Tibial artery (tissue), 4 donors: Measurements from ENCODE around the gene PCDH9.

Experiments used
- DNase-seq, 2 donors: peaks; one replicate each; pipeline ENCODE4 v3.0.0-alpha.2; 2019
- H3K27ac ChIP-seq, 2 donors: fragments of 200-600 bp; sonication (generic) in 1 of 2; 1 replicate in 1 of 2; 2 replicates in 1 of 2; pipeline ENCODE4 v1.5.1; 2018 to 2019; ENCODE audit warnings: mild to moderate bottlenecking in 1 of 2
- H3K27me3 ChIP-seq, 2 donors: fragments of 200-600 bp; sonication (generic) in 1 of 2; one replicate each; pipeline versions ENCODE4 v1.5.1 to v1.6.0; 2016 to 2019
- H3K36me3 ChIP-seq, 3 donors: fragments of 200-600 bp; sonication (generic) in 2 of 3; one replicate each; pipeline ENCODE4 v1.5.1; 2016 to 2019; ENCODE audit warnings: mild to moderate bottlenecking in 2 of 3
- H3K4me1 ChIP-seq, 4 donors: fragments of 200-600 bp; sonication (generic) in 2 of 4; 1 replicate in 3 of 4; 2 replicates in 1 of 4; pipeline ENCODE4 v1.5.1; 2016 to 2019
- H3K4me3 ChIP-seq, 2 donors: fragments of 200-600 bp; sonication (generic) in 1 of 2; 1 replicate in 1 of 2; 2 replicates in 1 of 2; pipeline ENCODE4 v1.5.1; 2018 to 2019; ENCODE audit warnings: mild to moderate bottlenecking in 2 of 2
- H3K9me3 ChIP-seq, 3 donors: fragments of 200-600 bp; sonication (generic) in 1 of 3; one replicate each; pipeline ENCODE4 v1.5.1; 2016 to 2019
- intact Hi-C: fragments of 100-400 bp; cut with DNase I; formaldehyde crosslinking; loops from one replicate; pipeline ENCODE4 v1.15.0; 2023; ENCODE audit warnings: low total_unique reads
- TF ChIP-seq, protein P1 (sequence below), 2 experiments: fragments of 200-600 bp in 1 of 2; fragments of 450-650 bp in 1 of 2; IDR thresholded peaks; one replicate each; pipeline ENCODE4 v1.5.1; 2017 to 2019; ENCODE audit warnings: antibody characterized with exemption in 2 of 2, mild to moderate bottlenecking in 1 of 2, moderate library complexity in 1 of 2

Gene PCDH9

DNA sequence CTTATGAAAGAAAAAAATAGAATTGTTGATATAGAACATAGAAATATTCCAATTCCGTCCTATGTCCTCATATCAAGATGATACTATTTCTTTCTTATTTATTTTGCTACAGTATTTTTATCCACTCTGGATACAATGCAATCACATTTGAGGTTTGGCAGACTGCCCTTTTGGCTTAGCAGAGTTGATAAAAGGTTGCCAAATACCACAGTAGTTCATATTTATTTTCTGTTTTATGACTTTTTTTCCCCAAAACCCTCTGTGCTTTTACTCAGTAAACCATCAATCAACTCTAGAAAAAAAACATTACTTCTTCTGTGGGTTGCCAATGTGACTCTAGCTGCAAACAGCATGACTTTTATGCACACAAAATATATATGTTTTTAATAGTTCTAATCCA, 424.5 kb downstream of the PCDH9 start:
- H3K4me1 ChIP-seq: peaks cover 0 to 4% (median 0%) of the 10 kb centered on the region in 4 donors
- intact Hi-C loops: no loop called here
- H3K27me3 ChIP-seq: no peaks in the 10 kb centered on the region
- DNase-seq: peak in 1 of 2 donors; percentile 19
- TF ChIP-seq, protein P1, sequence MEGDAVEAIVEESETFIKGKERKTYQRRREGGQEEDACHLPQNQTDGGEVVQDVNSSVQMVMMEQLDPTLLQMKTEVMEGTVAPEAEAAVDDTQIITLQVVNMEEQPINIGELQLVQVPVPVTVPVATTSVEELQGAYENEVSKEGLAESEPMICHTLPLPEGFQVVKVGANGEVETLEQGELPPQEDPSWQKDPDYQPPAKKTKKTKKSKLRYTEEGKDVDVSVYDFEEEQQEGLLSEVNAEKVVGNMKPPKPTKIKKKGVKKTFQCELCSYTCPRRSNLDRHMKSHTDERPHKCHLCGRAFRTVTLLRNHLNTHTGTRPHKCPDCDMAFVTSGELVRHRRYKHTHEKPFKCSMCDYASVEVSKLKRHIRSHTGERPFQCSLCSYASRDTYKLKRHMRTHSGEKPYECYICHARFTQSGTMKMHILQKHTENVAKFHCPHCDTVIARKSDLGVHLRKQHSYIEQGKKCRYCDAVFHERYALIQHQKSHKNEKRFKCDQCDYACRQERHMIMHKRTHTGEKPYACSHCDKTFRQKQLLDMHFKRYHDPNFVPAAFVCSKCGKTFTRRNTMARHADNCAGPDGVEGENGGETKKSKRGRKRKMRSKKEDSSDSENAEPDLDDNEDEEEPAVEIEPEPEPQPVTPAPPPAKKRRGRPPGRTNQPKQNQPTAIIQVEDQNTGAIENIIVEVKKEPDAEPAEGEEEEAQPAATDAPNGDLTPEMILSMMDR (IDR thresholded peaks at IDR 0.05): no peak
- H3K36me3 ChIP-seq: no peaks in the 10 kb centered on the region
- no peaks in the 10 kb centered on the region for H3K9me3 ChIP-seq
- no peak overlapping the region for H3K4me3 ChIP-seq
- no peak overlapping the region for H3K27ac ChIP-seq

DNA sequence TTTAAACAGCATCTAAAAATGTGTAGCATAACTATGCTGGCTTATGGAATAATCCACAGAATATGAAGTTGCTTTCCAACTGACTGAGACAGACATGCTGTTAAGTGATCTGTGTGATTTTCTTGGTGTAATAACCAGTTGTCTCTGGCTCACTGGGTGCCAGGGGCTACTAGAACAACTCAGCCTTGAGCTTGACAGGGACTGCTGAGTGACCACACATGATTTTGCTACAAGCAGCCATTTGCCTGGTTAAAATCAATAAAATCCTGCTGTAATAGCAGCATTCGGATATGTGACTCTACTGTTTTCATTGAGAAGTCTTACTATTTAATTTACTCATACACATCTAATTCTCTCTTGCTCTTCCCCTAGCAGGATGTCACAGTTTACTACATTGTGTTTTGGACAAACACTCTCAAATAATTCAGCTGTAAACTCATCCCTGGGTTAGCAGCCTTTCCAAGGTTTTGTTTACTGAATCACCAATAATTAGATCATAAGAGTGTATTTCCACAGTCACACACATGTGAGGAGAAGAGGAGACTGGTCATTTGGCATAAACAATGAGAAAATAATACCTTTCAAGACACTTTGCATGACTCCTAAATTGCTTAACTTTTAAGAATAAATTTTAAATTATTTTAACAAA, 426.2 kb downstream of the PCDH9 start:
- Histone ChIP-seq H3K4me3 (no peak overlapping the region), H3K36me3 (no peaks in the 10 kb centered on the region), H3K27ac (no peak overlapping the region), H3K4me1 (peaks cover 0 to 4% (median 0%) of the 10 kb centered on the region in 4 donors), H3K27me3 (no peaks in the 10 kb centered on the region), H3K9me3 (no peaks in the 10 kb centered on the region)
- TF ChIP-seq, protein P1 (IDR thresholded peaks at IDR 0.05): no peak
- no peak for DNase-seq
- intact Hi-C loops: no loop called here

DNA sequence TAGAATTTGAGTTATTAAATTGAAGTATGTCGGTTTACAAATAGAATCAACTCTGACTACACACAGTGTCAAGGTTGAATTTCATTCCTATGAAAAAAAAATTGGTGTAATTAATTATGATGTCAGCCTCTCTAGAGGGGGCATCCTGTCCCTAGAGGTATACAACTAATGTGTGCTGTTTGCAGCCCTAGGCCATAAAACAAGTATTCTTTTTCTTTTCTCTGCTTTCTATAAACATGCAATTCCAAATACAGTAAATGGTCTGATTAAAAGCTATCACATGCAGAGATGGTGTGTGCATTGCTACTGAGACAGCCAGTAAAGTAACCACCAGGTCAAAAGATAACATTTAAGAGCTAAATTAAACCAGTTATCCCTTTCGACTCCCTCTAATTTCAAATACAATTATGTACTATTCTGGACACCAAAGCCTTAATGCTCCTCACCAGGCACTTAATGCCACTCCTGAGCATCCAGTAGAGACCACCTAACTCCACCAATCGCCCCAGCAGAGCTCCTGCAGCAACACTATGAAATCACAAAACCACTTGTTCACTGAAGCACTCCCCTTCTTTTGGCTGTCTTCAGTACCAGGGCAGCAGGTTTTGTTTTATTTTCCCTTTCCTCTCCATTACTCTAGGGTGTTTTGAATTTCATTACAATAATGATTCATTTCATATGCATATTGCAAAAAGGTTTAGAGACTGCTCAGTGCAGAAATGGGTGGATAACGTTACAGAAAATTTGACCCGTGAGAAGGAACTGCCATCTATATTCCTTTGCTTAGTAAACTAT, 426.9 kb downstream of the PCDH9 start:
- TF ChIP-seq, protein P1 (IDR thresholded peaks at IDR 0.05): no peak
- no peaks in the 10 kb centered on the region for H3K27me3 ChIP-seq
- no peak overlapping the region for H3K27ac ChIP-seq
- no peak for DNase-seq
- H3K4me3 ChIP-seq: no peak overlapping the region
- peaks cover 0 to 4% (median 0%) of the 10 kb centered on the region in 4 donors for H3K4me1 ChIP-seq
- intact Hi-C loops: no loop called here
- H3K9me3 ChIP-seq: no peaks in the 10 kb centered on the region
- no peaks in the 10 kb centered on the region for H3K36me3 ChIP-seq

DNA sequence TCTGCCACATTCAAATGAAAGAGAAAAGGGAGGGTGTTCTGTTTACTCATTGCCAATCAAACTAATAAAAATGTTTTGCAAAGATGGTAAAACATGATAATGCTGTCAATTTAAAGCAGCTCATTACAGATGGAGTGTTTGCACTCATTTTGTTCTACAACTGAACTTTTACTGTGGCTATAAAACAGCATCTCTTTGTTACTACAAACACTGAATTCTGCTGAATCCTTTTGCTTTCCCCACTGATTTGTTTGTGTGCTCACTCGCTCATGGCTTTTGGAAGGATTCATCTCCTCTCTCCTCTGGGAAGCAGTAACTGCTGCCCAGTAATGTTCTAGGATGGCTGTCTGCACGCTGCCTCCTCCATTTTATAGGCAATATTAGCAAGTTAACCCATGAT, 434.5 kb downstream of the PCDH9 start:
- H3K27me3 ChIP-seq: no peaks in the 10 kb centered on the region
- H3K4me1 ChIP-seq: no peaks in the 10 kb centered on the region
- intact Hi-C loops: no loop called here
- H3K4me3 ChIP-seq: no peak overlapping the region
- H3K27ac ChIP-seq: no peak overlapping the region
- no peaks in the 10 kb centered on the region for H3K9me3 ChIP-seq
- H3K36me3 ChIP-seq: no peaks in the 10 kb centered on the region
- no peak for DNase-seq
- TF ChIP-seq, protein P1 (IDR thresholded peaks at IDR 0.05): no peak

DNA sequence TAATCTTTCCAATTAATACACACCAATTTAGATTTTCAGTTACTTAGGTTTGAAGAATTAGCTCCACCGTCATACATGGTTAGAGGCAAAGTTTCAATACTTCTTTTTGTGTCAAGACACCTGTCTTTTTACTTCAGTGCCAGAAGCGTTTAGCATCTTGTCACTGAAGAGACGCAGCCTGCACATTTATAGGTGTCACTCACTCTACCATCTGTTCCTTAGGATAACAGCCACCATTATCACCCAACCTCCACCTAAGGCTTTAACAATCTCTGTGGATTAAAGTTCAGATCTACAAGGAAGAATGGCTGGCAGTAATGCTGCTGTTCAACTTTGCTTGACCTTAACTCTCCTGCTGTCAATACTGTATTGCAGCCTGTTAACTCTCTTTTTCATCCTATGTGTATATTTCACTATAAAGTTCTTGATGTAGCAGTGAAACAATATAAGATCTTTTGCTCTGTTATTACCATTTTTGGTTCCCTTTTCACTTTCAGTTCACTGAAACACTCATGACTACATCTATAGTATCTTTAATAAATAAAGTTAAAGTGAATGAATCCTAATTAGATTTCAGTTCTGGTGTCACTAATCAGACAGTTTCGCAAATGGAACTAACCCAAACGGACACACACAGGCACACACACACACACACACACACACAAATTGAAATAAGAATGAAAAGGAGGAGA, 435.6 kb downstream of the PCDH9 start:
- no peaks in the 10 kb centered on the region for H3K27me3 ChIP-seq
- H3K9me3 ChIP-seq: no peaks in the 10 kb centered on the region
- DNase-seq: no peak
- no peaks in the 10 kb centered on the region for H3K36me3 ChIP-seq
- H3K27ac ChIP-seq: no peak overlapping the region
- H3K4me3 ChIP-seq: no peak overlapping the region
- TF ChIP-seq, protein P1 (IDR thresholded peaks at IDR 0.05): no peak
- H3K4me1 ChIP-seq: no peaks in the 10 kb centered on the region
- intact Hi-C loops: no loop called here
